ENCODE results near the gene LATS2. TPM values are rescaled to one million over a fixed set of nuclear protein-coding genes. Genes with fewer than 3 reads are reported as not detected.

LATS2 gene
- total RNA-seq, 4 donors from 2014 or later, result 7.7 to 18.9 (median 10.7) TPM

DNA sequence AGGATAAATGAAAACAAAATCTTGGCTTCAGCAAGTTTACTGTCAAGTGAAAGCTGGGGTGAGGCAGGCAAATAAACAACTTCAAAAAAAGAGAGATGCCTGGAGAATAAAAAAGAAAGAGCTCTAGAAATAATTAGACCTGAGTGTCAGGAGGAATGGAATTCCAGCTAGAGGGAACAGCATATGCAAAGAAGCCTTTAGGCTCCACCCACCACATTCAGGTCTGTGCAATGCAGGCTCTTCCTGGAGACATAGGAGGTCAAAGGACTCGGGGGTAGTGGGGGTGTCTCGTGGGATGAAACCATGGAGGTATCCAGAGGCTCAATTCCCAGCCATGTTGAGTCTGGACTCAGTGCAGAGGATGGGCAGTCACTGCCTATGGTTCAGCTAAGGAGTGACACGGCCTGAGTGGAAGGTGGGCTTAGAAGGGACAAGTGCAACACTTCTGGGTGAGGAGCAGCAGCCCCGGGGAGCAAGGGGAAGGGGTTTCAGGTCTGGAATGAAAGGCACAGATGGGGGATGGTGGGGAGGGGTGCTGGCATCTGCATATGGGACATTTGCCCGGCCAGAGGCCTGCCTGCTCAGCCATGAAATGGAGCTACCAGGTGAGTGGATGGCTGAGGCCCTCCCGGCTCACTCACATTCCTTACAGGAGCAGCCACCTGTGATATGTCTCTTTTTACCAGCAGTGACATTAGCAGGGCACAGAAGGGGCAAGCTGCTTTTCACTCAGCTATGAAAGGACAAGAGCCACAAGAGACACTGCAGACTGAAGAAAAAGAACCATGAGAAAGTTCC is 12.3 kb downstream of the LATS2 start:
- Histone ChIP-seq H3K9me3 (no peaks in the 10 kb centered on the region), H3K27ac (no peak overlapping the region), H3K36me3 (peaks cover 0 to 15% (median 5%) of the 10 kb centered on the region in 3 donors), H3K4me3 (no peak overlapping the region), H3K27me3 (no peaks in the 10 kb centered on the region), H3K4me1 (peaks cover 0 to 71% (median 15%) of the 10 kb centered on the region in 3 donors)
- 76 to 82% methylated on average over 5 to 6 of the region's 6 CpGs for WGBS, 2 donors
- no peak for DNase-seq
- intact Hi-C loops (cut with DNase I), result no loop called here
- TF ChIP-seq POLR2A (IDR thresholded peaks at IDR 0.05), result no peak
- TF ChIP-seq, protein P1, sequence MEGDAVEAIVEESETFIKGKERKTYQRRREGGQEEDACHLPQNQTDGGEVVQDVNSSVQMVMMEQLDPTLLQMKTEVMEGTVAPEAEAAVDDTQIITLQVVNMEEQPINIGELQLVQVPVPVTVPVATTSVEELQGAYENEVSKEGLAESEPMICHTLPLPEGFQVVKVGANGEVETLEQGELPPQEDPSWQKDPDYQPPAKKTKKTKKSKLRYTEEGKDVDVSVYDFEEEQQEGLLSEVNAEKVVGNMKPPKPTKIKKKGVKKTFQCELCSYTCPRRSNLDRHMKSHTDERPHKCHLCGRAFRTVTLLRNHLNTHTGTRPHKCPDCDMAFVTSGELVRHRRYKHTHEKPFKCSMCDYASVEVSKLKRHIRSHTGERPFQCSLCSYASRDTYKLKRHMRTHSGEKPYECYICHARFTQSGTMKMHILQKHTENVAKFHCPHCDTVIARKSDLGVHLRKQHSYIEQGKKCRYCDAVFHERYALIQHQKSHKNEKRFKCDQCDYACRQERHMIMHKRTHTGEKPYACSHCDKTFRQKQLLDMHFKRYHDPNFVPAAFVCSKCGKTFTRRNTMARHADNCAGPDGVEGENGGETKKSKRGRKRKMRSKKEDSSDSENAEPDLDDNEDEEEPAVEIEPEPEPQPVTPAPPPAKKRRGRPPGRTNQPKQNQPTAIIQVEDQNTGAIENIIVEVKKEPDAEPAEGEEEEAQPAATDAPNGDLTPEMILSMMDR (IDR thresholded peaks at IDR 0.05), result no peak

DNA sequence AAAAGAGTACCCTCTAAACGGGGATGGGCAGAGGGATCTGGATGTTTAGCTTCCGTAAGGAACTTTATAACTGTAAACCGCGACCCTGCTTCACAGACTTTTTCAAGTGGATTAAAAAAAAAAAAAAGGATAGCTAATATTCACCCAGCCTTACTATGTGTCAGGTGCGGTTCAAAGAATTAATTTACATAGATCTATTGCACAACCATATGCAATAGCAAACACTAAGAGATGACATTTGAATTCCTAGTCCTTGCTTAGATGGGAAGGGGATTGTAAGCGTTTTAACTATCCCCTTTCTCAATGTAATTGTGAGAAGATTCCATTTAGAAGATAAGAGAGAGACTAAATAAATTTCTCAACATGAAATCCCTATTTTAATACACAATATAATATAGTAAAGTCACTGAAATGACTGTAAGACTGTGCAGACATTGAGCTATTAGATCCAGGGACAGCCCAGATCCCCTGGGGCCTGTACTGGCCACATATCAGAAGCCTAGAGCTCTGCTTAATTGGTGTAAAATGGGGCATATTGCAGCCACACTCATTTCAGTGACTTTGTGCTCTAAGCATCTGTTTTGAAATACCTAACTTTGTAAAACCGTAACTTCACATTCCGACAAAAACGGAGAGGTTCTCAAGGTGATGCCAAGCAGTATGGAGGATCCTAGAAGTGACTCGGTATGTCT is 13.6 kb downstream of the LATS2 start:
- Histone ChIP-seq H3K36me3 (peaks cover 0 to 24% (median 5%) of the 10 kb centered on the region in 3 donors), H3K27ac (peak overlapping the region in 2 of 4 donors; percentile 4 to 24), H3K27me3 (no peaks in the 10 kb centered on the region), H3K4me3 (no peak overlapping the region), H3K4me1 (peaks cover 0 to 75% (median 12%) of the 10 kb centered on the region in 3 donors), H3K9me3 (no peaks in the 10 kb centered on the region)
- intact Hi-C loops (cut with DNase I), result no loop called here
- 85 to 90% methylated on average over 10 of the region's 10 CpGs for WGBS, 2 donors
- no peak for TF ChIP-seq POLR2A (IDR thresholded peaks at IDR 0.05)
- TF ChIP-seq, protein P1 (IDR thresholded peaks at IDR 0.05), result no peak
- DNase-seq, result no peak

DNA sequence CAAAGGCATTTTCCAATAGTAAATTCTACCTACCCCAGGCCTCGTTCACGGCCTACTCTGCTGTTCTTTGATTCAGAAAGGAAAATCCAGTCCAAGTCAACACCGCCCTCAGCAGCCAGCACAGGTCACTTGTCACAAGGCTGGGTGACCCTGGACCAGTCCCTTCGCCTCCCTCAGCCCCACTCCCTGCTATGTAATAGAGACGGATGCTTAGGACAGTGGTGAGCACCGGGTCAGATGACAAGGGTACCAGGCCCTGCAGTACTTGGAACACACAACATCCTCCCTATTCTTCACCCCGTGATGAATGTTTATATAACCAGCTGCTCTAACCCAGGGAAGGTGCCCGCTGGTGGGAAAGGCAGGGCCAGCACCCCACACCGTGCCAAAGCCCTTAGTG is 14.3 kb downstream of the LATS2 start:
- peaks cover 0 to 29% (median 5%) of the 10 kb centered on the region in 3 donors for H3K36me3 ChIP-seq
- DNase-seq, result no peak
- H3K4me1 ChIP-seq, result peaks cover 0 to 79% (median 12%) of the 10 kb centered on the region in 3 donors
- no peak overlapping the region for H3K4me3 ChIP-seq
- TF ChIP-seq, protein P1 (IDR thresholded peaks at IDR 0.05), result no peak
- TF ChIP-seq POLR2A (IDR thresholded peaks at IDR 0.05), result no peak
- H3K9me3 ChIP-seq, result no peaks in the 10 kb centered on the region
- peak overlapping the region in 3 of 4 donors; percentile 4 to 42 (median 24) for H3K27ac ChIP-seq
- H3K27me3 ChIP-seq, result no peaks in the 10 kb centered on the region
- intact Hi-C loops (cut with DNase I), result no loop called here
- 88% methylated on average over 4 to 9 of the region's 9 CpGs for WGBS, 2 donors

DNA sequence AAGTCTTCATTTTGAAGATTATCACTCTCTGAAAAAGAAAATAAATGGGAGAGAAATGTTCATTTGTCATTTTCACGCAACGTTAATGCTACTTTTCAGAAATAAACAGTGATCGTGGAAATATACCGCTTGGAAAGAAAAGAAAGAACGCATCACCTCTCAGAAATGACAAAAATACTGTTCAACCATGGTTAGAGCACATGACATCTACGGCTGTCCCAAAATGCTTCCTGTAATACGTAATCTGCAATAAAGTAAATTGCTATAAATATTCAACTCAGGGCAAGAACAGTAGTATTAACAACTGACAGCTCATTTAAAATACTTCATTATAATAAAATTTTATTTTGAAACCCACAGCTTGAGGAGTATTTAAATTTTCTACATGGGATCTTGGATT is 15.2 kb downstream of the LATS2 start:
- intact Hi-C loops (cut with DNase I), result no loop called here
- Histone ChIP-seq H3K4me1 (peaks cover 0 to 88% (median 12%) of the 10 kb centered on the region in 3 donors), H3K27me3 (no peaks in the 10 kb centered on the region), H3K36me3 (peaks cover 0 to 33% (median 5%) of the 10 kb centered on the region in 3 donors), H3K27ac (peak overlapping the region in 3 of 4 donors; percentile 24 to 64 (median 42)), H3K4me3 (no peak overlapping the region), H3K9me3 (no peaks in the 10 kb centered on the region)
- TF ChIP-seq, protein P1 (IDR thresholded peaks at IDR 0.05), result no peak
- TF ChIP-seq POLR2A (IDR thresholded peaks at IDR 0.05), result no peak
- no peak for DNase-seq
- WGBS, 2 donors, result 72% methylated on average over 7 of the region's 7 CpGs

DNA sequence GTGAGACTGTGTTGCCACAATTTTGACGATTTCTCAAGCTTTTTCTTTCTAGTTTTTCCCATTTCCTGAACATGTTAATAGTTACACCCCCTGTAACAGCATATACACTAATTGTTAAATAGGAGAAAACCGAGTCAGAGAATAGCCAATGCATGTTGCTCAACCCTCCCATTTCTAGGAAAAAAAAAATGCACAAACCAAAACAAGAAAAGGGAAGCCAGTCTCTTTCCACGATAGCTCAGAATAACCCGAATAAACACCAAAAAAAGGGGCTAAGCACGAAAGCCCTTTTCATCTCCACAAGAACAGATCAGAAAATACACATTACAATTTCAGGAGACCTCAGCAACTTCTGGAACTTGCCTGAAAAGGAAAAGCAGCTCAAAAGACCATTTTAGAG is 16.3 kb downstream of the LATS2 start:
- Histone ChIP-seq H3K4me1 (peaks cover 0 to 88% (median 20%) of the 10 kb centered on the region in 3 donors), H3K27ac (peak overlapping the region in 1 of 4 donors; percentile 64), H3K4me3 (no peak overlapping the region), H3K9me3 (no peaks in the 10 kb centered on the region), H3K27me3 (no peaks in the 10 kb centered on the region), H3K36me3 (peaks cover 0 to 33% (median 5%) of the 10 kb centered on the region in 3 donors)
- 52 to 61% methylated on average over 5 of the region's 5 CpGs for WGBS, 2 donors
- TF ChIP-seq POLR2A (IDR thresholded peaks at IDR 0.05), result no peak
- TF ChIP-seq, protein P1 (IDR thresholded peaks at IDR 0.05), result no peak
- DNase-seq, result no peak
- intact Hi-C loops (cut with DNase I), result no loop called here

Data from esophagus squamous epithelium (tissue), 5 donors.